Fibroblast of skin of left biceps (primary cell): ENCODE measurements around the gene WDR37.
"Not testable (repeated sequence)": the region's sequence is repeated elsewhere in the genome, so short reads cannot be mapped to it uniquely, and the experiment has no call there.

Experiments used
- DNase-seq, 2 experiments: peaks; one replicate each; pipeline ENCODE4 v3.0.0-alpha.2; 2013; ENCODE audit warnings: low read depth in 2 of 2

Gene WDR37

DNA sequence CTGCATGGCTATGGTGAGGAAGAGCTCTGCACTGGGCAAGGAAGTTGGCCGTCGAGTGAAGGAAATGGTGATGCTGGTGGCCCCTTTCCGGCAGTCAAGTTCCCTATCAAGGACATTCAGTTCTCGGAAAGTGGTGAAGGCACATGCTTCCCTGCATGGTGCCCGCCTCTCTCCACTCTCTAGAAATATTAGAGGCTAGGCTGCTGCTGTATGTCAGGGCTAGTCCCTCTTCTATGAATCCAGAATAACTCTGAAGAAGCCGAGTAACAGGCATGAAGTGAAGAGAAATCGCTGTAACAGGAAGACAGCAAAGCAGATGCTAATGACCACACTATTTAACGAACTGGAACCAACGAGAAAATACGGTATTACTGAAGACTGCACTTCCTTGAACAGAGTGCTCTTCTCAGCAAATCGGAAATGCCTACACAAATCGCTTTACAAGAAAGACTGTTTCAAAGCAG is 12.6 kb upstream of the WDR37 start:
- DNase-seq: no peak

DNA sequence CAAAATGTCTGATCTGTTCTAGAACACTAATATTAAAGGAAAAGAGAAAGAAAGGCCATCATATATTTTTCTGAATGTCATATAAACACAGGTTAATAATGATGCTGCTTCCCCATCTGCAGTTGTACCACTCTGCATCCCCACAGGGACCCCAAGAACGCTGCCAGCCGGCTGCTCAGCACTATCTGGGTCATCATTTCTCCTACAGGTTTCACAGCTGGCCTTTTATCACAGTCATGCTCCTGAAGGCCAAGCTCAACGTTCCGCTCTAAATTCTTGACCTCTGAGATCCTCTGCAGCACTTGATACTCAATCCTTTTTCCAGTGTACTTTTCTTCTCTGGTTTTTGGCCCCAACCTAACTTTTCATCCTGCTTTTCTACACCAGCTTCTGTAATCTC is 12.0 kb upstream of the WDR37 start:
- DNase-seq: no peak

DNA sequence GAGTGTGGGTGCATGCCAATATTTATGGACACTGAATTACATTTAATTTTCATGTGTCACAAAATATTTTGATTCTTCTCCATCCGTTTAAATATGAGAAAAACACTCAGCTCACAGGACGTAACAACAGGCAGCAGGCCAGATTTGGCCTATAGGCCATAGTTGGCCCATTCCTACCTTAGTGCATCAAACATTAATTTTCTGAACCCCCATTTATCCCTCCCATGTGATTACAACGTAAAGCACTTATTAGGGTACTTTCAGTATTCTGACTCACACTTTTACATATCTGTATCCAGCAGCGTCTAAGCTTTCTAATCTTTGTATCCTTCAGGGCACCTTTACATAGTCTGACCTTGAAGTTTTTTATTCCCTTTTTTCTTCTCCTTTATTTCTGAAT is 11.2 kb upstream of the WDR37 start:
- no peak for DNase-seq

DNA sequence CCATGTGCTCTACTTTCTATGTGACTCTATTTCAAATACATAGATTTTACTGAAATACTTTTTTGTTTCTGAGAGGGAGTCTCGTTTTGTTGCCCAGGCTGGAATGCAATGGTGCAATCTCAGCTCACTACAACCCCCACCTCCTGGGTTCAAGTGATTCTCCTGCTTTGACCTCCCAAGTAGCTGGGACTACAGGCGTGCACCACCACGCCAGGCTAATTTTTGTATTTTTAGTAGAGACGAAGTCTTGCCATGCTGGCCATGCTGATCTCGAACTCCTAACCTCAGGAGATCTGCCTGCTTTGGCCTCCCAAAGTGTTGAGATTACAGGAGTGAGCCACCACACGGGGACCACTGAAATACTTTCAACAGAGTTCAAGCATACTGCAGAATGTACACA is 10.8 kb upstream of the WDR37 start:
- no peak for DNase-seq

DNA sequence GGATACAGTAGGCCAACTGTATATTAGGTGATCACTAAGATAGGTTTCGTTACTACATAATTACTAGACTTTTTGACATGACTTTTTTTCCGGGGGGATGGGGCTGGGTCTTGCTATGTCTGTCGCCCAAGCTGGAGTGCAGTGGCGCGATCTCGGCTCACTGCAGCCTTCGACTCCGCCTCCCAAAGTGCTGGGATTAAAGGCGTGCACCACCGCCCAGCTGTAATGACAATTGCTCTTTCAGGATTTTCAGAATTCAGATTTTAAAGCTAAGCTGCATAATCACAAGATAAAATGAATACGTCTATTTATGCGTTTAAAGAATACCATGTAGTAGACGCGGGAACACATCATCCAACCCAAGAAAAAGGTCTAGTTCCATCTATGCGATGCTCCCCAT is 8.2 kb upstream of the WDR37 start:
- DNase-seq: no peak

DNA sequence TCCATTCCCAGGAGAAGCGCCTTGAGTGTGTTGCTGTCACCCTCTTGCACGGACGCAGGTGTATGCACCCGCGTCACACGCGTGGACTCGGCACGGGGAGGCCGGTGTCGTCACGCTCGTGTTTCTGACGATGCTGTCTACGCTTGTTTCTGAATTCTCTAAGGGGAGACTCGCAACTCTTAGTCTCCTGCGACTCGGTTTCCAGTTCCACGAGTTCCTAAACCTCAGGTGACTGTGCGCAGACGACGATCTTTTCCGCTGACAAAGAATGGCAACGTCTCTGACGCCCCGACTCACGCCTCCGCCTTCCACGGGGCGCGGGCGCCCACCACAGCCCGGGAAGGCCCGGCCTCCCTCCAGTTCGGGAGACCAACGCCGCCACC is 7.8 kb upstream of the WDR37 start:
- DNase-seq: no peak

DNA sequence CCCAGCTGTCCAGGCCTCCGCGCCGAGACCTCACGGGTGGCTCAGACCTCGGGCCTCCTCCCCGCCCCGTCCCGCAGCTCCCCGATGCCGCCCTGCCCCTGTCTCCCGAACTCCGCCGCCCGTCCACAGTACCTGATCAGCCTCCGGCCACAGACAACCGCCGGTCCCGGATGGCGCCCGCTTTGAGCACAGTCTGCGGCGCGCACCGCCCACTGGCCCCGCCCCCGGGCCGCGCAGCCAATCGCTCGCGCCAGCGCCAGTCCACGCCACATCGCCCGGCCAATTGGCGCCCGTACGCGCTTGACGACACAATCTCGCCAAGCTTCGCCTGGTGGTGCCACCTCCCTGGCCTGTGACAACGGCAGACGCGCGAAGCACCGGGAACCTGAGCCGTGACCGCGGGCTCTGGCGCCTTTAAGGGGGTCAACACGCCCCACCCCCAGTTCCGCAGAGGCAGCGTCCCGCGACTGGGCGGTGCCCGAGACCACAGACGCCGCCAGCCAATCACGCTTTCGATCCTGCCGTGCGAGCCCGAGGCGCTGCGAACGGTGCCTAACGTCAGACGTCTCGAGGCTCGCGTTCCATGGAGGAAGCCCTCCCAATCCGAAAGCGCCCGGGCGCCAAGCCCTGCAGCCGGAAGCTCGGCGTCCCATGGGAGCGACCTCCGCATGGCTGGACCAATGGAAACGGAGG is 7.3 kb upstream of the WDR37 start, which contains the start of gene IDI1:
Gene IDI1 (minus strand): TSS at position 388 of the 693 bp plus-strand sequence. CDS start 116 bp downstream, at position 272.
- DNase-seq: peak; percentile 98 to 99

DNA sequence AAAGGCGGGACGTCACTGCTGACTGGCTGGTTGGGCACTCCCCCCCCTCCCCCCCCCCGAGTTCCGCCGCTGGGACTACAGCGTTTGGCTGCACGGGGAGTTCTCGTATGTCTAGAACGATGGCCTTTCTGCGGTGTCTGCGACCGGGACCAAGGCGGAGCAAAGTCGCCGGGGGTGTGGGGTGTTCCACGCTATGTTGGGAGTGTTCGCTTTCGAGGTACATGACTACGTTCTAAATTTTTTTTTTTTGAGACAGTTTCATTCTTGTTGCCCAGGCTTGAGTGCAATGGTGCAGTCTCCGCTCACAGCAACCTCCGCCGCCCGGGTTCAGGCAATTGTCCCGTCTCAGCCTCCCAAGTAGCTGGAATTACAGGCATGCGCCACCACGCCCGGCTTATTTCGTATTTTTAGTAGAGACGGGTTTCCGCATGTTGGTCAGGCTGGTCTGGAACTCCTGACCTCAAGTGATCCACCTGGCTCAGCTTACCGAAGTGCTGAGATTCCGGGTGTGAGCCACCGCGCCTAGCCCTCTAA is 6.7 kb upstream of the WDR37 start:
- no peak for DNase-seq

DNA sequence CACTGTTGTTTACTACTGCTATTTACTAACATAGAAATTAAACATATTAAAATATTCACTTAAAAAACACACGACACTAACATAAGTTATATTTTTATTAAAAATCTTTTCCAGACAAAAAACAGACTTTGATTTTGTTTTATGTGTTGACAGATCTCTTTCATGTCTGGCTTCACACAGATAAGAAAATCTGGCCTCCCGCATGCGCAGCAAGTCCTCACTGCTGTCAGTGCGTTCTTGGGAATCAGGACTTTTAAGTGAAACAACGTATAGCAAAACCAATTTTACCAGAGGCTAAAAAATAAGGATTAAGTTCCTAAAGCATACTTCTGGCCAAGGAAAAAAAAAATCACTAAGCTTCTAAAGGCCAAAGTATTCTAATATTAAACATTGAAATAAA is 6.0 kb upstream of the WDR37 start:
- DNase-seq: no peak

DNA sequence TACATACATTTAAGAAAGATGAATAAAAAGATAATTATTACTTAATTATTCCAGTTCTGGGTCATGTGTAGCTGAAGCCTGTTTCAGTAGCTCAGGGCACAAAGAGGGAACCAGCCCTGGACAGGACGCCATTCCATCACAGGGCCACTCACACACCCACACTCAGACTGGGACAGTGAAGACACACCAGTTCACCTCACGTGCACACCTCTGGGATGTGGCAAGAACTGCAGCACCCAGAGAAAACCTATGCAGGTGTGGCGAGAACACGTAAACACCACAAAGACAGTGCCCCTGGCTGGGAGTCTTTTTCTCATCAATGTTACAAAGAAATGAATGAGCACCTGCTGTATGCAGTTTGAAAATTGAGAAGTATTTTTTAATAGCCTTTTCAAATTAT is 5.6 kb upstream of the WDR37 start:
- DNase-seq: no peak

DNA sequence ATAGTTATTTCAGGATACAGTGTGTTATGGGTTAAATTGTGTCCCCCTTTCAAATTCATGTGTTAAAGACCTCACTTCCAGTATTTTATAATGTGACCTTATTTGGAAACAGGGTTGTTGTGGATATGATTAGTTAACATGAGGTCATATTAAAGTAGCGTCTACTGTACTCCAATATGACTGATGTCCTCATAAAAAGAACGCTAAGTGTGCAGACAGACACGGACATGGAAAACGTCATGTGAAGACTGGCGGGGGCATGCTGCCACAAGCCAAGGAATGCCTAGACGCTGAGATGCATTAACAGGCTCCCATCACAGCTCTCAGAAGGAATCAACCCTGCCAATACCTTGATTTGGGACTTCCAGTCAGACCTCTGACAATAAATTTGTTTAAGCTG is 1.5 kb upstream of the WDR37 start:
- DNase-seq: no peak

DNA sequence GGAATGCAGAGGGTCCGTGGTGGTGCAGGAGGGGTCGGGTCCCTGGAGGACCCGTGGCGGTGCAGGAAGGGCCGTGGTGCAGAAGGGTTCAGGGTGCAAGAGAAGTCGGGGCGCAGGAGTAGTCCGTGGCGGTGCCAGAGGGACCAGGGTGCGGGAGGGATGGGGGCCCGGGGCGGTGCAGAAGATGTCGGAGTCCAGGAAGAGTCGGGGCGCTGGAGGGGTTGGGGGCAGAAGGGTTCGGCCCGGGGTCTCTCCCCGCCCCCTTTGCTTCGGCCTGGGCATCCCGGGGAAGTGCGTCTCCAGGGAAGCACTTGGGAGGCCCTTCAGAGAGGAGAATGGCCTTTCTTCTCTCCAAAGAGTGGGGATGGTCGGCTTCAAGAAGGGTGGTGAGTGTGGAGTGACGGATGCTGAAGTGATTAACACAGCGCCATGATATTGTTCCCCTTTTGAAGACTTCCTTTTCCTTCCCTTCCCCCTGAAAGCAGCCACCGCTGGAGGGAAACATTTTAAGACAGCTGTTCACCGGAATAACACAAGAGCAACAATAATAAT is 997 bp downstream of the WDR37 start:
- DNase-seq: no peak

DNA sequence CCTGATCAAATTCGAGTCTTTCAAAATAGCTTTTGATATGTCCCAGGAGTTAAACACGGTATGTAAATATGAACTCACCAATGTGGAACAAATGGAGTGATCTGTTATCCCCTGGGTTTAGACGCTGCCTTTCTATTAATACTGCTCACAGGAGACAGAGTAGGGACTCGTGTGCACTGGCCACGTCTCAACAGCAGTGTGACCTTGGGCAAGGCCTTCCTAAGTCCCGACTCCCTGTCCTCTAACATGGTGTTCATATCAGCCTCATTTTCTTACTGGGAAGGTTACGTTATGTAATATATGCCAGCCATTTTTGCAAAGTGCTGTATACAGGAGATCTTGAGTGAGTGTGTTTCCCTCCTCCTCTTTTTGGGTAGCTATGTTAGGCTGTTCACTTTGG is 1.8 kb downstream of the WDR37 start:
- DNase-seq: no peak

DNA sequence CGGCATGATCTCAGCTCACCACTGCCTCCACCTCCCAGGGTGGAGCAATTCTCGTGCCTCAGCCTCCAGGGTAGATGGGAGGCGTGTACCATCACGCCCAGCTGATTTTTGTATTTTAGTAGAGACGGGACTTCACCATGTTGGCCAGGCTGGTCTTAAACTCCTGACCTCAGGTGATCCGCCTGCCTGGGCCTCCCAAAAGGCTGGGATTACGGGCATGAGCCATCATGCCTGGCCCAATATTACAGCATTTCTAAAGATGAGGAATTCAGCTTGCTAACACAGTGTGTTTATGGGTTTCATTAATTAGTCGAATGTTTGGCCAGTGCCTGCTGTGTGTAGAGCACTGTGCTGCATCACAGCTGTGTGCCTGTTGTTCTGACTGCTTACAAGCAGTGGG is 3.7 kb downstream of the WDR37 start:
- no peak for DNase-seq

DNA sequence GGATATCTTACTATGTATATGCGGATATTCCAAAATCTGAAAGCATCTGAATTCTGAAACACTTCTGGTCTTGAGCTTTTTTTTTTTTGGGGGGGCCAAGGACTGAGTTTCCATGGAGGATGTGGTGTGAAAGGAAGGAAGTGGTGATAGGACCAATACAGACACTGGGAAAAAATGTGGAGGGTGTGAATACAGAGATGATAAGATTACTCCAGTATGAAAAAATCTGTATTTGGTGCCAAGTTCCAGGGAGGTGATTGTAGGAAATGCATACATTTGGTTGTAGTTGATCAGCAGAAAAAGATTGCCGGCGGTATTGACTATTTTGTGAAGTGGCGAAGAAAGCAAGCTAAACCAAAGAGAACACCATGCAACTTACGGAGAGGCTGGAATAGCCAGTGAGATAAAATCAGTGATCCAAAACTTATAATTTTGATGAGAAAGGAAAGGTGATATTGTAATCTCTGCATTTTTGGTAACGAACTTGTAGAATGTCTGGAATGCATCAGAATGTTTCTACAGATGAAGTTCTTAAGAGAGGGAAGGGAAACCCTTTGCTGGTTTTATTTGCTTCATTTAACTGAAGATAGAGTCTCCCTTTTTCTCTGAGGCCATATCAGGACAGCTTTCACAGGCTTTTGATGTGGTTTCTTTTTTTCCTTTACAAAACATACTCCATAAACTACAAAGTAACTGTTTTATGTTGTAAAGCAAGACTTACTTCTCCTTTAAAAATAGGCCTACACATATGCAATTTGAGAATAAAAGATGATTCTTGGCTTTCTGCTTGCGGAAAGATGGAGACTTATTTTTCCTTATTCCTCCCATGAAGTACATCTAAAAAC is 6.0 kb downstream of the WDR37 start:
- peak; percentile 34 to 35 for DNase-seq

DNA sequence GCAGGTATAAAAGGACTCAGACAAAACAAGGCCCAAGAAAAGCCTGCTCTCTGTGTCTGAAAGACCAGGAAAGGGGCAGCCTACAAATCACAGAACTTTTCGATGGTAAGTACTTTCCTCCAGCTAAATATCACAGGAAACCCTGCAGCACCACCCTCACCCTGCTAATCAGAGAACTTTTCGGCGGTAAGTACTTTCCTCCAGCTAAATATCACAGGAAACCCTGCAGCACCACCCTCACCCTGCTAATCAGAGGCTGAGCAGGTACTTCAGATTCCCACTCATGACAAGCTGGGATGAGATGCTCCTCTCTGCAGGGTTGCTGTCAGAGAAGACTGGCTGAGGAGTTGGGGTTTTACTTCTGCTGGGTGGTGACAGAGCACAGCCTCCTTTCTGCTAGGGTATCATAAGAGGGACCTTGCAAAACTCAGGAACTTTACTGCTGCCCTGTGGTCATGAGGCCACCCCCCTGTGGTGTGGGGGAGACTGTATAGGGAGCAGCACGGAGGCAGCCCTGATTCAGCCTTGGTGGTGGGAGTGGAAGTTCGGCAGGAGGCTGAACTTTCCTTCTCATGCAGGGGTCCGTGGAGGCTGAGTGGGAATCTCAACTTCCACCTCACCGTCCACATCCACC is 7.2 kb downstream of the WDR37 start:
- DNase-seq: no peak

DNA sequence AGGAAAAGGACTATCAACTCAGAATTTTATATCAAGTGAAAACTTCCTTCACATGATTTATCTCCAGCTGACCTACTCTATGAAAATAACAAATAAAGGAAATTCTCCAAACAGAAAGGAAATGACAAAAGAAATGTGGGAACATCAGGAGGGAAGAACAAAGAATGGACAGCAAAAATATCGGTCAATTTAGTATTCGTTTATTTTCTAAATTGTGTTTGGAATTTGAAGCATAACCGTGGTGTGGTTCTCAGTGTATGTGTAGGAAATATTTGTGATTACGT is 8.7 kb downstream of the WDR37 start:
- no peak for DNase-seq

DNA sequence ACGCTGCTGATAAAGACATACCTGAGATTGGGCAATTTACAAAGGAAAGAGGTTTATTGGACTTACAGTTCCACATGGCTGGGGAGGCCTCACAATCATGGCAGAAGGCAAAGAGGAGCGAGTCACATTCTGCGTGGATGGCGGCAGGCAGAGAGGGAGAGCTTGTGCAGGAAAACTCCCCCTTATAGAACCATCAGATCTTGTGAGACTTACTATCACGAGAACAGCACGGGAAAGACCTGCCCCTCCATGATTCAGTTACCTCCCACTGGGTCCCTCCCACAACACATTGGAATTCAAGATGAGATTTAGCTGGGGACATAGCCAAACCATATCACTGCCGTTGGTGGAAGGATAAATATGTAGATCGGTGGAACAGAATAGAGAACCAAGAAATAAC is 10.5 kb downstream of the WDR37 start:
- DNase-seq: not testable (repeated sequence)

DNA sequence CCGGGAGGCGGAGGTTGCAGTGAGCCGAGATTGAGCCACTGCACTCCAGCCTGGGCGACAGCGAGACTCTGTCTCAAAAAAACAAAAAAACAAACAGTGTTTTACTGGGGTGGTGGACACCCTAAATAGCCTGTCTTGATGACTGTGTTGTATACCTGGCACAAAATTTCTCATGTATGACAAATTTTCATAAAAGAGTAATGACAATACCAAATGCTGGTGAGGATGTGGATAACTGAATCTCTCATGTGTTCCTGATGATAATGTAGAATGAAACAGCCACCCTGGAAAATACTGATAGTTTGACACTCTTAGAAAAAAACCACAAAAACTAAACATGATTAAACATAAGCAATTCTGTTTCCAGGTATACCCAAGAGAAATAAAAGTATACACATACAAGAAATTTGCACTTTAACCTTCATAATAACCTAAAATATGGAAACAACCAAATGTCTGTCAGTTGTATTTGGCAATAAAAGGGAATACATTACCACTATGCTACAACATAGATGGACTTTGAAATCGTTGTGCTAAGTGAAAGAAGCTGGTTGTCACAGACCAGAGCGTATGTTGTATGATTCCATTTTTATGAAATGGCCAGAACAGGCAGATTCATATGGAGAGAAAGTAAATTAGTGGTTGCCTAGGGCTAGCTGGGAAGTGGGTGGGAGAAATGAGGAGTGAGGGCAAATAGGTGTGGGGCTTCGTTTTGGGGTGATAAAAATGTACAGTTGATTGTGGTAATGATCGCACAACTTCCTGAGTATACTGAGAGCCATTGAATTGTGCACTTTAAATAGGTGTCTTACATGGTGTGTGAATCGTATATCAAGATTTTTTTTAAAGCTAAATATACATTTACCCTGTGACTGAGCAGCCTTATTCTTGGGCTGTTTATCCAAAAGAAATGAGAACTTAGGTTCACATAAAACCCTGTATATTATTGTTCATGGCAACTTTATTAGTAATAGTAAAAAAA is 12.5 kb downstream of the WDR37 start:
- no peak for DNase-seq

DNA sequence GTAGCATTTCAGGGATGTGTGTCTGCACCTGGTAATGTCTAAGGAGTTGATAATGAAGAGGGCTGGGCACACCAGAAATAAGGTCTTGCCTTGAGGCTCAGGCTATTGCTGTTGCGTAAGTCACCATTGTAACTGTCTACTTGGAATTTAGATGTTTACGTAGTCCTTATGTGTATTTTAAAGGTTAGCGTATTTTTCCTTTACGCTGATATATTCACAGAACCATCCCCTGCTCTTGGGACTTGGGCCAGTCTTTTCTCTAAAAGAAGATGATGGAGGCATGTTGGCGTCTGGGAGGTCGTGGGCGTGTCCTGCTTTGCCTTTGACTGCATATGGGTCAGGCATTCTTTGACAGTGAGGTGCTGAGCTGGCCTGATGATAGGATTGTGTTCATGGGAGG is 14.7 kb downstream of the WDR37 start:
- DNase-seq: no peak

DNA sequence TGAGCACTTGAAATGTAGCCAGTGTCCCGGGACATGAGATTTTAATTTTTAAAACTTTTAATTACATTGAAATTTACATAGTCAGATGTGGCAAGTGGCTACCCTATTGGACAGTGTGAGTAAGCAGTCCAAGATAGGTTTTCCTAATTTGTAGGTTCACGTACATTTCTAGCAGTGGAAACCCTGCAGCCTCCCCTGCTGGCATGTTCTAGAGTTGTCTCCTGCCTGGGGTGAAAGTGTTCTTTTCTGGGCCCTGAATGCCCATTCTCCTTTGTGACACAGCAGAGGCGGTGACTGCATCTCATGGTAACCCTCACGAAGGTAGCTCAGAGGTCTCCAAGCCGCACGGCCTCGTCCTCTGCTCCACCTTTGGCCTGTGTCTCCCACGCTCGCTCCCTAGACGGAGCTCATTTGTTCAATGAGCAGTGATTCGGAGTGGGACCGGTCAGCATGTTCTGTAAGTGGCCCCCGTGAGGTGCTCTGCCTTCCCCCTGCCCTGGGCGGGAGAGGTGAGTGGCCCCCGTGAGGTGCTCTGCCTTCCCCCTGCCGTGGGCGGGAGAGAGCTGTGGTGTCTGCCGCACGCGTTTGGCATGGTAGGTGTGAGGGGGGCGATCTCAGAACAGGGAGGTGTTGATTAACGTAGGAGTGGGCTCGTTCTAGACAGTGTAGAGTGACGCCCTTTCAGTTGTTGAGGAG is 18.0 kb downstream of the WDR37 start:
- no peak for DNase-seq
